AG04450 (cell line): ENCODE measurements around the gene MACROD2. TPM values are rescaled to one million over a fixed set of nuclear protein-coding genes. Genes with fewer than 3 reads are reported as not detected.
A peak's percentile ranks its signal among the peaks of the same experiment; 100 is the strongest.
"Not testable (repeated sequence)": the region's sequence is repeated elsewhere in the genome, so short reads cannot be mapped to it uniquely, and the experiment has no call there.

Source experiments
- CTCF ChIA-PET: fragments of 300-600, 350-600 bp; formaldehyde crosslinking; extraction: SDS; loops from one replicate; lab custom pipeline; 2022; ENCODE audit warnings: antibody characterized with exemption, inconsistent platforms; lab: Charles Lee
- POLR2A ChIA-PET: fragments of 350-600 bp; formaldehyde crosslinking; extraction: SDS; loops from one replicate; lab custom pipeline; 2021; ENCODE audit warnings: antibody characterized with exemption, inconsistent platforms; lab: Yijun Ruan, JAX
- DNase-seq: peaks from one replicate; pipeline ENCODE4 v3.0.0-alpha.2; 2011; ENCODE audit warnings: low read depth, low spot score
- H3K27ac ChIP-seq: one replicate; pipeline ENCODE4 v1.5.1; 2012; ENCODE audit warnings: low read depth, low read length, control low read depth
- H3K27me3 ChIP-seq: one replicate; pipeline ENCODE4 v1.6.0; 2012; ENCODE audit warnings: low read length; ENCODE audit not compliant: control insufficient read depth, insufficient read depth
- H3K4me3 ChIP-seq: 2 replicates; pipeline ENCODE4 v1.5.1; 2011; ENCODE audit warnings: mild to moderate bottlenecking, low read depth, low read length, control low read depth
- H3K9me3 ChIP-seq: 2 replicates; pipeline ENCODE4 v1.5.1; 2012; ENCODE audit warnings: low read length; ENCODE audit not compliant: control insufficient read depth, insufficient read depth
- CTCF ChIP-seq: IDR thresholded peaks from 2 replicates; pipeline ENCODE4 v1.5.1; 2011; ENCODE audit warnings: low read depth, low read length, control low read depth, inconsistent platforms
- polyA plus RNA-seq: library from polyadenylated mRNA; depleted of rRNA; stranded (reverse); fragments of >200 nt; gene quantifications from 2 replicates; pipeline ENCODE4 v1.2.3, GENCODE V29; 2011

MACROD2 gene
- polyA plus RNA-seq, 1 experiment, result 0.02 TPM

GRCh38 chr20:16007962-16008361 lies 2012.6 kb downstream of the MACROD2 start:
- CTCF ChIA-PET, result interaction anchor here (1.8 kb wide), 1 partner anchor 13 kb away, joined by 9 read pairs; no protein-coding TSS in a partner anchor
- DNase-seq, result no peak
- Histone ChIP-seq H3K4me3 (no peak overlapping the region), H3K27me3 (no peaks in the 10 kb centered on the region), H3K9me3 (peaks cover 5% of the 10 kb centered on the region), H3K27ac (no peak overlapping the region)
- POLR2A ChIA-PET, result no interaction called here
- peak; percentile 11; the same call in 1 of the 2 replicates for TF ChIP-seq CTCF

GRCh38 chr20:16011056-16011455 lies 2015.7 kb downstream of the MACROD2 start:
- ChIA-PET POLR2A (interaction anchor here (0.7 kb wide), 1 partner anchor 8 kb away, joined by 3 read pairs; no protein-coding TSS in a partner anchor), CTCF (no interaction called here)
- no peak for TF ChIP-seq CTCF
- Histone ChIP-seq H3K4me3 (no peak overlapping the region), H3K9me3 (no peaks in the 10 kb centered on the region), H3K27ac (no peak overlapping the region), H3K27me3 (no peaks in the 10 kb centered on the region)
- DNase-seq, result no peak

GRCh38 chr20:16011519-16011918 lies 2016.2 kb downstream of the MACROD2 start:
- Histone ChIP-seq H3K27ac (no peak overlapping the region), H3K4me3 (no peak overlapping the region), H3K27me3 (no peaks in the 10 kb centered on the region), H3K9me3 (no peaks in the 10 kb centered on the region)
- POLR2A ChIA-PET, result interaction anchor here (0.7 kb wide), 1 partner anchor 8 kb away, joined by 3 read pairs; no protein-coding TSS in a partner anchor
- CTCF ChIA-PET, result no interaction called here
- no peak for DNase-seq
- no peak for TF ChIP-seq CTCF

GRCh38 chr20:16012934-16013333 lies 2017.6 kb downstream of the MACROD2 start:
- POLR2A ChIA-PET, result not testable (repeated sequence)

GRCh38 chr20:16013631-16014030 lies 2018.3 kb downstream of the MACROD2 start:
- no peaks in the 10 kb centered on the region for H3K9me3 ChIP-seq
- CTCF ChIA-PET, result no interaction called here
- H3K27me3 ChIP-seq, result no peaks in the 10 kb centered on the region
- POLR2A ChIA-PET, result no interaction called here
- no peak overlapping the region for H3K27ac ChIP-seq
- TF ChIP-seq CTCF, result no peak
- H3K4me3 ChIP-seq, result no peak overlapping the region
- no peak for DNase-seq

More at GRCh38 chr20:16012934-16013333, 2017.6 kb downstream of the MACROD2 start:
- DNase-seq, H3K9me3 ChIP-seq, CTCF ChIA-PET, H3K4me3 ChIP-seq, H3K27me3 ChIP-seq, H3K27ac ChIP-seq: not testable (repeated sequence)

GRCh38 chr20:16014436-16014835 lies 2019.1 kb downstream of the MACROD2 start:
- POLR2A ChIA-PET, result no interaction called here
- CTCF ChIA-PET, result no interaction called here
- Histone ChIP-seq H3K4me3 (no peak overlapping the region), H3K27me3 (no peaks in the 10 kb centered on the region), H3K9me3 (no peaks in the 10 kb centered on the region), H3K27ac (no peak overlapping the region)
- no peak for DNase-seq
- no peak for TF ChIP-seq CTCF
